Measurements from ENCODE around the gene CYB5D1.

CYB5D1 gene

GRCh38 chr17:7845359-7846062, 12.3 kb upstream of the CYB5D1 start:
- H3K4me1 Mint-ChIP-seq (ENCODE audit: low read depth), result peaks cover 32% of the 10 kb centered on the region

GRCh38 chr17:7846063-7846735, 11.6 kb upstream of the CYB5D1 start:
- Mint-ChIP-seq H3K27me3 (ENCODE audit: low read depth) (no peaks in the 10 kb centered on the region), H3K36me3 (ENCODE audit: low read depth) (peaks cover 4% of the 10 kb centered on the region), H3K4me1 (ENCODE audit: low read depth) (peaks cover 31% of the 10 kb centered on the region), H3K9me3 (no peaks in the 10 kb centered on the region), H3K27ac (peak overlapping the region; percentile 74), H3K4me3 (peak overlapping the region; percentile 32)
- no peak for DNase-seq (ENCODE audit: low spot score)

More at GRCh38 chr17:7845359-7846062, 12.3 kb upstream of the CYB5D1 start:
- DNase-seq (ENCODE audit: low spot score), result no peak
- Mint-ChIP-seq H3K27ac (peak overlapping the region; percentile 99), H3K36me3 (ENCODE audit: low read depth) (peaks cover 4% of the 10 kb centered on the region), H3K27me3 (ENCODE audit: low read depth) (no peaks in the 10 kb centered on the region), H3K4me3 (peak overlapping the region; percentile 99), H3K9me3 (no peaks in the 10 kb centered on the region)

GRCh38 chr17:7846765-7847661, 10.8 kb upstream of the CYB5D1 start:
- DNase-seq (ENCODE audit: low spot score), result no peak
- Mint-ChIP-seq H3K4me3 (no peak overlapping the region), H3K27me3 (ENCODE audit: low read depth) (no peaks in the 10 kb centered on the region), H3K27ac (peak overlapping the region; percentile 20), H3K4me1 (ENCODE audit: low read depth) (peaks cover 31% of the 10 kb centered on the region), H3K9me3 (no peaks in the 10 kb centered on the region), H3K36me3 (ENCODE audit: low read depth) (peaks cover 4% of the 10 kb centered on the region)

- H3K27ac Mint-ChIP-seq, result no peak overlapping the region
- no peak overlapping the region for H3K4me3 Mint-ChIP-seq
- no peaks in the 10 kb centered on the region for H3K27me3 Mint-ChIP-seq (ENCODE audit: low read depth)
- no peak for DNase-seq (ENCODE audit: low spot score)
- H3K36me3 Mint-ChIP-seq (ENCODE audit: low read depth), result peaks cover 4% of the 10 kb centered on the region
- peaks cover 23% of the 10 kb centered on the region for H3K4me1 Mint-ChIP-seq (ENCODE audit: low read depth)
- no peaks in the 10 kb centered on the region for H3K9me3 Mint-ChIP-seq
Measured at GRCh38 chr17:7848131-7848579, 9.6 kb upstream of the CYB5D1 start.

GRCh38 chr17:7848739-7849129, 9.1 kb upstream of the CYB5D1 start:
- Mint-ChIP-seq H3K4me1 (ENCODE audit: low read depth) (peaks cover 23% of the 10 kb centered on the region), H3K27me3 (ENCODE audit: low read depth) (no peaks in the 10 kb centered on the region), H3K4me3 (no peak overlapping the region), H3K36me3 (ENCODE audit: low read depth) (peaks cover 5% of the 10 kb centered on the region), H3K27ac (no peak overlapping the region), H3K9me3 (no peaks in the 10 kb centered on the region)
- no peak for DNase-seq (ENCODE audit: low spot score)

- no peaks in the 10 kb centered on the region for H3K27me3 Mint-ChIP-seq (ENCODE audit: low read depth)
- H3K4me3 Mint-ChIP-seq, result no peak overlapping the region
- no peaks in the 10 kb centered on the region for H3K9me3 Mint-ChIP-seq
- peak overlapping the region; percentile 26 for H3K27ac Mint-ChIP-seq
- peaks cover 8% of the 10 kb centered on the region for H3K36me3 Mint-ChIP-seq (ENCODE audit: low read depth)
- no peak for DNase-seq (ENCODE audit: low spot score)
- peaks cover 21% of the 10 kb centered on the region for H3K4me1 Mint-ChIP-seq (ENCODE audit: low read depth)
Measured at GRCh38 chr17:7849130-7849750, 8.6 kb upstream of the CYB5D1 start.

- Mint-ChIP-seq H3K36me3 (ENCODE audit: low read depth) (peaks cover 8% of the 10 kb centered on the region), H3K27me3 (ENCODE audit: low read depth) (no peaks in the 10 kb centered on the region), H3K4me3 (no peak overlapping the region), H3K9me3 (no peaks in the 10 kb centered on the region), H3K27ac (peak overlapping the region; percentile 26), H3K4me1 (ENCODE audit: low read depth) (peaks cover 19% of the 10 kb centered on the region)
- no peak for DNase-seq (ENCODE audit: low spot score)
Measured at GRCh38 chr17:7849751-7850504, 7.9 kb upstream of the CYB5D1 start.

- peaks cover 10% of the 10 kb centered on the region for H3K36me3 Mint-ChIP-seq (ENCODE audit: low read depth)
- H3K4me1 Mint-ChIP-seq (ENCODE audit: low read depth), result peaks cover 17% of the 10 kb centered on the region
- no peaks in the 10 kb centered on the region for H3K27me3 Mint-ChIP-seq (ENCODE audit: low read depth)
- H3K27ac Mint-ChIP-seq, result peak overlapping the region; percentile 53
- peak overlapping the region; percentile 83 for H3K4me3 Mint-ChIP-seq
- no peaks in the 10 kb centered on the region for H3K9me3 Mint-ChIP-seq
- DNase-seq (ENCODE audit: low spot score), result no peak
Measured at GRCh38 chr17:7850701-7851437, 6.9 kb upstream of the CYB5D1 start.

- Mint-ChIP-seq H3K36me3 (ENCODE audit: low read depth) (peaks cover 12% of the 10 kb centered on the region), H3K27ac (peak overlapping the region; percentile 26), H3K4me1 (ENCODE audit: low read depth) (peaks cover 16% of the 10 kb centered on the region), H3K4me3 (peak overlapping the region; percentile 83), H3K9me3 (no peaks in the 10 kb centered on the region), H3K27me3 (ENCODE audit: low read depth) (no peaks in the 10 kb centered on the region)
- peak; percentile 90 for DNase-seq (ENCODE audit: low spot score)
Measured at GRCh38 chr17:7851438-7852261, 6.2 kb upstream of the CYB5D1 start.

- Mint-ChIP-seq H3K27ac (no peak overlapping the region), H3K36me3 (ENCODE audit: low read depth) (peaks cover 10% of the 10 kb centered on the region)
Measured at GRCh38 chr17:7852262-7852670, 5.5 kb upstream of the CYB5D1 start.

GRCh38 chr17:7852919-7853690, 4.7 kb upstream of the CYB5D1 start:
- no peak overlapping the region for H3K4me3 Mint-ChIP-seq
- H3K27me3 Mint-ChIP-seq (ENCODE audit: low read depth), result no peaks in the 10 kb centered on the region
- H3K36me3 Mint-ChIP-seq (ENCODE audit: low read depth), result peaks cover 10% of the 10 kb centered on the region
- DNase-seq (ENCODE audit: low spot score), result no peak
- peaks cover 16% of the 10 kb centered on the region for H3K4me1 Mint-ChIP-seq (ENCODE audit: low read depth)
- no peak overlapping the region for H3K27ac Mint-ChIP-seq
- no peaks in the 10 kb centered on the region for H3K9me3 Mint-ChIP-seq

More at GRCh38 chr17:7852262-7852670, 5.5 kb upstream of the CYB5D1 start:
- no peaks in the 10 kb centered on the region for H3K27me3 Mint-ChIP-seq (ENCODE audit: low read depth)
- no peak overlapping the region for H3K4me3 Mint-ChIP-seq
- DNase-seq (ENCODE audit: low spot score), result no peak
- peaks cover 16% of the 10 kb centered on the region for H3K4me1 Mint-ChIP-seq (ENCODE audit: low read depth)
- no peaks in the 10 kb centered on the region for H3K9me3 Mint-ChIP-seq
